CD4-positive, alpha-beta T cell treated with Interleukin-6 at 100 ng/mL for 8 hours (primary cell): ENCODE results near the gene ANP32B.
"Not testable (repeated sequence)": the region's sequence is repeated elsewhere in the genome, so short reads cannot be mapped to it uniquely, and the experiment has no call there.

Source experiments
- DNase-seq: peaks from one replicate; pipeline ENCODE4 v3.0.0-alpha.2; 2020; ENCODE audit warnings: mixed read lengths, low spot score

Gene ANP32B

GRCh38 chr9:97993000-97993399, 9.9 kb downstream of the ANP32B start:
- DNase-seq, result peak; percentile 23

- no peak for DNase-seq
These were observed 11.6 kb downstream of the ANP32B start for GRCh38 chr9:97994703-97995102.

GRCh38 chr9:97996676-97997075, 13.5 kb downstream of the ANP32B start:
- DNase-seq, result not testable (repeated sequence)

- no peak for DNase-seq
These were observed 14.5 kb downstream of the ANP32B start for GRCh38 chr9:97997330-97998276.

- no peak for DNase-seq
These were observed 19.7 kb downstream of the ANP32B start for GRCh38 chr9:98002808-98003207.

- no peak for DNase-seq
These were observed 23.1 kb downstream of the ANP32B start for GRCh38 chr9:98006127-98006796.

- no peak for DNase-seq
These were observed 24.2 kb downstream of the ANP32B start for GRCh38 chr9:98007251-98007928.

GRCh38 chr9:98008764-98009163, 25.6 kb downstream of the ANP32B start:
- no peak for DNase-seq

- DNase-seq, result no peak
These were observed 26.3 kb downstream of the ANP32B start for GRCh38 chr9:98009437-98009836.

GRCh38 chr9:98009936-98010335, 26.8 kb downstream of the ANP32B start:
- DNase-seq, result no peak

- no peak for DNase-seq
These were observed 27.3 kb downstream of the ANP32B start for GRCh38 chr9:98010445-98010844.

GRCh38 chr9:98011122-98011521, 28.0 kb downstream of the ANP32B start:
- no peak for DNase-seq

GRCh38 chr9:98016137-98016680, 33.1 kb downstream of the ANP32B start:
- DNase-seq, result no peak

GRCh38 chr9:98017306-98017705, 34.2 kb downstream of the ANP32B start:
- no peak for DNase-seq

GRCh38 chr9:98018347-98018746, 35.2 kb downstream of the ANP32B start:
- DNase-seq, result no peak

- no peak for DNase-seq
These were observed 36.0 kb downstream of the ANP32B start for GRCh38 chr9:98019098-98019497.

GRCh38 chr9:98019869-98020268, 36.7 kb downstream of the ANP32B start:
- not testable (repeated sequence) for DNase-seq

GRCh38 chr9:98020476-98021145, 37.5 kb downstream of the ANP32B start:
- DNase-seq, result no peak

- no peak for DNase-seq
These were observed 38.3 kb downstream of the ANP32B start for GRCh38 chr9:98021306-98022040.

GRCh38 chr9:98022447-98022846, 39.3 kb downstream of the ANP32B start:
- no peak for DNase-seq

- no peak for DNase-seq
These were observed 41.6 kb downstream of the ANP32B start for GRCh38 chr9:98024702-98025101.
